KG1 (cell line): ENCODE data around the gene STX18.
"Not testable (repeated sequence)": the region's sequence is repeated elsewhere in the genome, so short reads cannot be mapped to it uniquely, and the experiment has no call there.

ENCODE experiments used
- DNase-seq: peaks from one replicate; lab custom pipeline; 2025; lab: John Stamatoyannopoulos, UW

STX18 gene

DNA sequence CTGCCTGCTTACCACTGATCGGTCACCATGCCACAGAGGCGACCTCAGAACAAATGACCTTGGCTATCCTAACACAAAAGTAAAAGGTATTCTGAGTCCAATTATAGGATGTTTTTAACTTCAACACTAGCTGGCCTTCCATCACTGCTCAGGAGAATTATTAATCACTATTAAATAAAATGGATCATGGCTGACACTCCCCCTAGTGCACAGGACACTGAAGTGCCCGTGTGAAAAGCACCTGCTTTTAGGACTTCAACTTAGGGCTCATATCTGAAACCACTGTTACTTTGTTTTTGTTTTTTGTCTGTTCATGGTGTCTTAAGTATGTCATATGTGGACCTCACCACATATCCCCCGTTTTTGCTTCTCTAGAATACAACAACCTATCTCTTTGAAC lies 33.9 kb downstream of the STX18 start:
- no peak for DNase-seq

DNA sequence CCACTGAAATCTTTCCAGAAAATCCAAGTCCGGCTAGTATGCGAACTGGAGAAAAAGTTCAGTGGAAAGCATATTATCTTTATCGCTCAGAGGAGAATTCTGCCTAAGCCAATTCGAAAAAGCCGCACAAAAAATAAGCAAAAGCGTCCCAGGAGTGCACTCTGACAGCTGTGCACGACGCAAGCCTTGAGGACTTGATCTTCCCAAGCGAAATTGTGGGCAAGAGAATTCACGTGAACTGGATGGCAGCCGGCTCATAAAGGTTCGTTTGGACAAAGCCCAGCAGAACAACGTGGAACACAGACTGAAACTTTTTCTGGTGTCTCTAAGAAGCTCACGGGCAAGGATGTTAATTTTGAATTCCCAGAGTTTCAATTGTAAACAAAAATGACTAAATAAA lies 34.4 kb downstream of the STX18 start:
- DNase-seq: no peak

DNA sequence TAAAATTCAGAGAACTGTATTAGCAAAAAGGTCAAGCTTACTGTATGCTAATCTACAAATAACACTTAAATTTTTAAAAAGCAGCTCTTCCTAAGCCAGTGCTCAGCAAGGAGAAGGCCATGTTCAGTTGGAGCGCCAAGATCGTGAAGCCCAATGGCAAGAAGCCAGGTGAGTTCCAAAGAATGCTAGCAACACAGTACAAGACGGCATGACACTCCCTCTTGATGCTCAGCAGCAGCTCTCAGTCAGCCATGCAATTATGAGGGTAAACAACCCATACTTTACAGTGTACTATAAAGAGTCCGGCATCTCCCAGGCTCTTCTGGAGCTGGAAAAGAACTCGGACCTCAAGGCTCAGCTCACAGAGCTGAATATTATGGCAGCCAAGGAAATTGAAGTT lies 34.9 kb downstream of the STX18 start:
- DNase-seq: no peak

- DNase-seq: not testable (repeated sequence)
These were observed 36.6 kb downstream of the STX18 start for GRCh38 chr4:4505211-4505610.

DNA sequence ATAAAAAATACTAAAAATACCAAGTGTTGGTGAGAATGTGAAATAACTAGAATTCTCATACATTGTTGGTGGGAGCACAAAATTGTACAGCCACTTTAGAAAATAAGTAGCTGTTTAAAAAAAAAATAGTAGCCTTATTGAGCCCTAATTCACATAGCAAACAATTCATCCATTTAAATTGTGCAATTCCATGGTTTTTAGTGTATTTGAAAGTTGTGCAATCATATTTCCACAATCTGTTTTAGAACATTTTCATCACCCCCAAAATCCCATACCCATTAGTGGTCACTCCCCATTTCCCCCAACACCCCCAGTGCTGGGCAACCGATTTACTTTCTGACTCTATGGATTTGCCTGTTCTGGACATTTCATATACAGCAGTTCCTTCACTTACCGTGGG lies 37.1 kb downstream of the STX18 start:
- DNase-seq: no peak

DNA sequence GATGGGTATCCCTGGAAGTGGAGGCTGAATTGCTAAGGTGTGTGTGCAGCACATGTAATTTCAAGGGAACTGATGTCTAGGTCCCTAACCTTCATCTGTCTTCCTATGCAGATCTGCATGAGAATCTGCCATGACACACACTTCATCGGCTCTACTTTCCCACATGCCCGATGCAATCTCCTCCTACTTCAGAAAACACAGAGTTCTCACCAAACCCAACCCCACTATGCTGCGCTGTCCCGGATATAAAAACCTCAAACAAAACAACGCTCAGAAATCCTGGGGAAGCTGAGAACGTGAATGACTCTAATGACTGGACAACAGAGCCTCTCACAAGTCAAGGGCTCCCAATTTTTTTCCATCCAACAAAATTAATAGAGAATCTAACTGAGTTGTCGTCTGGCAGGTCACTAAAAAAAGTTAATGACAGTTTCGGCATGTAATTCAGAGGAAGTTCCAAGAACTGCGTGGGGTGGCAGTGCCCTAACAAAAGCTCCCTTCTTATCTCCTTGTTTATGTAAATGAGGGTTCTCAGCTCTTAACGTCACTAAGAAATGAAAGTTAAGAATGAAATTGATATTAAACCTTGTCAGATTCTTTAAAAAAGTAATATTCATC lies 39.0 kb downstream of the STX18 start:
- DNase-seq: no peak

GRCh38 chr4:4501679-4502078 lies 40.2 kb downstream of the STX18 start:
- DNase-seq: no peak

DNA sequence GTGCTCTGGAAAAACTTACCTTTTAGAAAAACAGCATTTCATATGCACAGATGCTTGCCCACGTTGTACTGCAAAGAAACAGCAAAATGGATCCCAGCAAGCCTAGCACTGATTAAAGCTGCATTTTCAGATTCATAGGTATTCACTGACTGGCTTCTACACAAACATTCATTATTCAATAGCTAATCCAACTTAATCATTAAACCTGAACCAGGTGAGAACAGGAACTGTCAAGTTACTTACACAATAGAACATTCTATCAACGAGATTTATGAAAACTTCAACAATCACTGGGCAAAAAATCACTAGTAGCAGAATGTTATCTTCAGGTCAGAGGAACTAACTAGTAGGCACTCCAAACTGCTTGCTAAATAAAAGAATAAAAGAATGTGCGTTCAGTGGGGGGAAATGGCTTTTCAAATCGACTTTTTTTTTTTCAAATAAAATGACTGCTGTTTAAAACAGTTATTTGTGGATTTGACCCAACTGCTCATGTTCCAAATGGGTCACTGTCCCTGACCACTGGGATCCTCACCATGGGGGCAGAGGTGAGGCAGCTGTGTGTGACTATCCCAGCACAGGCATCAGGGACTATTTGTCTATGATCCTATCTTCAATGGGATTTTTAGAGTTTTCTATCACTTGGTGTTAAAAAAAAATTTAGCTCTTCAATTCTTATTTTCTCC lies 42.3 kb downstream of the STX18 start:
- no peak for DNase-seq

DNA sequence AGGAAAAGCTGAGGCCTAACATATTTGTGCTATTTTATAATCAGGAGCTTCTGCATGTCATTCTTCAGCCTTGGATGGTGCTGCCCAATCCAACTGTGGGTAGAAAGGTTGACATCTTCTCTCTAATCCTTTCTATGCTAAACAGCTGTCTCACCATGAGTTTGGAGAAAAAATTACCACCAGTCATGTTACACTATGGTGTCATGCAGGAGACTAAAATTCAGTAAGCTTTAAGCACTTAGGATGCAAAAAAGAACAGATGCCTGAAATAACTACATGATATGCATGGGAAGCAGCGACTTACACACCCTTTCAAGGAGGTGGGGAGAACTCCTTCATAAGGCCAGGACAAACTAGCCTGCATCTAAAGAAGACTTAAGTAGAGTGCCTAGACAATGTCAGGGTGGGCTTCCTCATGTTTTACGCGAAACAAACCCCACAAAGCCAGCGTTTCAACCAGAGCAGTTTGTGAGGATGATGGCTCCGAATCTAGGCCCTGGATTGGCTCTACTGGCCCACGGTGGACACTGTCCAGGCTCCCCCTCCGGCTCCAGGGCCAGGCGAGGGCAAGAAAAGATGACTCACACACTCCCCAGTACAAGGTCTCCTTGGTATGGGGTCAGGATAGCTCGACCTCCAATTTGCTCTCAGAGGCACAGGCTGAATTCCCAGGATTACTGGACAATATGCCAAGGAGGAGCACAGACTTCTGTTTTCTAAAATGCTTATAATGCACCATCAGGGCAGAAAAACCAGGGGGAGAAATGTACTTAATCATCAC lies 45.1 kb downstream of the STX18 start:
- no peak for DNase-seq

DNA sequence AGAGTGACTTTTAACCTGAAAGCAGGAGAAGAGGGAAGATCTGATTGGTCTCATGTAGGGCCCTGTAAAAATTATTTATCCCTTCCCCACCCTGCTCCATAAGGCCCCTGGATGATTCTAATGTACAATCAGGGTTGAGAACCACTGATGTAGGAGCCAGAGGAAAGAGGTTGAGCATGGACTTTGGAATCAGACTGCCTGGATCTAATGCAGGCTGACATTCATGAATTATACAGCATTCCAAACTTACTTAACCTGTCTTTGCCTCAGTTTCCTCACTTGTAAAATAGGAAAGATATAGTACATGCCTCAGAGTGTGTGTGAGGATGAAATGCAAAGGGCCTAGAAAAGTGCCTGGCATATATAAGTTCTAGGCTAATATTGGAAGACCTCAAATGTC lies 47.0 kb downstream of the STX18 start:
- no peak for DNase-seq

DNA sequence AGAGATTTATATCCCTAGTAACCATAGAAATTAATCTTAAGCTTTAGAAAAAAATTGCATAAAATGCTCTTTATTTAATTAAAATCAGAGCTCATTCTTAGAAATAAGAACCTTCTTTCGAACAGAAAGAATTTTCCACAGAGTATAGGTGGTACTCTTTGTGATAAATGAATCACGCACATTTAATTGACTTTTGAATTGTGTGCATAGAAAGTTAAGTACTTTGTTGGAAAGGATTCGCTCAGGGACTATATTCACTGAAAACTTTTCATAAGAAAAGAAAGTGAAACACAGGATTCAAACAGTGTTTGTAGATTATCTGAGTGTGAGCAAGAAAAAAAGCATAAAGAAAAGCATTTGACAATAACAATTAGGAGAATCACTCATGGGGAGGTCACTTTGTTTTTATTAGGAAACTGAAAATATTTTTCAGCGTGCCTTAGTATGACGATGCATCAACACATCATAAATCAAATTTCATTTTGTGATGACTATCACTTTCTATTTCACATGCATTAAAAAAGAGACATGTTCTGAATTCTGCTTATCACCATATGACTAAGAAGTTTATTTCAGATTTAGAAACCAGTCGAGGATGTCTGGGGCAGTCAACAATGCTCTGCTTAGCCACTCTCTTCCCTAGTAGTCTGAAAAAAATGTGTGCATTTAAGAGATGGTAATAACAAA lies 49.5 kb downstream of the STX18 start:
- no peak for DNase-seq

DNA sequence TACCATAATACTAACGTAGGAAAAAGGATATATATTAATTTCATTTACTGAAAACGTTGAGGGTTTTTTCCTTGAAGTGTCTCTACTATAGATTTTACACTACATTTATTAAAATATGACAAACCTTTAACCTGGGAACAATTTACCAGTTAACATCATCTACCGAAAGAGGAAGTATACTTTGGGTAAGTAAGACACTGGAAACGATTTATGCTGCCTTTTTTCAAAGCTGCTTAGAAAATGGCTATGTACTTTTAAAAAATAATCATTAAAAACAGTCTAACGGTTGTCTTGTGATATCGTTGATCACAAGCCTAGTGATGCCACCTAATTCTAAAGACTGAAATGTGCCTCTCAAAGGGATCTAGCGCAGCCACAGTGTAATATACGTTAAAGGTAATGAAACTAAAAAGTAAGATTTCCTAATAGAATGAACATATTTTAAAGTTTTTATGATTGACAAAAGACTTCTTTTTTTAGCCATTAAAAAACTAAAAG lies 50.4 kb downstream of the STX18 start:
- DNase-seq: no peak

DNA sequence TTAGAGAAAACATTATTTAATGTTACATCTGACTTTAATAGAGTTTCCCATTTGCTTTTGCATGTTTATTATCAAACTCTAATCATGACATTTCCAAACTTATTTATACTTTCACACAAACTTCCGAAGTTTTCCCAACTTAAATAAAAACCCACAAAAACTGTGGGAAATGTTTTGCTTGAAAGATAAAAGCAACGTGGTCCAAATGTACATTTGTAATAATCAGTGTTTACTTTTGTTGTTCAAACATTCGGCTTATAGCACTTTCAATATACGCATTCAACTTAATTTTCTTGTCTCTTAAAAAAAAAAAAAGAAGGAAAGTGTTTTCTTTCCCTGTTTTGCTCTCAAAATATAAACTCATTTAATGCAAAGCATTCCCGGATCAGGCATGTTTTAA lies 51.0 kb downstream of the STX18 start:
- no peak for DNase-seq

DNA sequence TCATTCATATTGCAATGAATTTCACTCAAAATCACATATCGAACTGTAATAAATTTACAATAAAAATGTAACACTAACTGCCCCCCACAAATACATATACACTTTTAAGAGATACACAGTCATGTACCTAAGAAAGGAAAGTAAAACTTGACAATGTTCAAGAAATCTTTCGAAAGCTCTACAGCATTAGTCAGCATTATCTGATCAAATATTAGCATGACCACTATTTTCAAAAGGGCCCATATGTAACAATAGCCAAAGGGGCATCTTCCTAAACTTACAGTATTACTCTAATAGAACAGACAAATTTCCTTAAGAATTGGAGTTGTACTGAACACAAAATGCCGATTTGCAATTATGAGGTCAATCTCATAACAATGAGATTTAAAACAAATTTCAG lies 51.8 kb downstream of the STX18 start:
- no peak for DNase-seq

GRCh38 chr4:4488405-4489404 lies 53.1 kb downstream of the STX18 start:
- DNase-seq: peak; percentile 31

- no peak for DNase-seq
These were observed 54.9 kb downstream of the STX18 start for GRCh38 chr4:4486969-4487368.

- DNase-seq: no peak
These were observed 56.0 kb downstream of the STX18 start for GRCh38 chr4:4485806-4486205.

- DNase-seq: no peak
These were observed 60.4 kb downstream of the STX18 start for GRCh38 chr4:4481399-4481994.

- DNase-seq: no peak
These were observed 61.0 kb downstream of the STX18 start for GRCh38 chr4:4480685-4481398.

- no peak for DNase-seq
These were observed 61.6 kb downstream of the STX18 start for GRCh38 chr4:4480205-4480604.
